Kidney (tissue), 14 donors: ENCODE results near the gene TMEM40. TPM values are rescaled to one million over a fixed set of nuclear protein-coding genes. Genes with fewer than 3 reads are reported as not detected.
A peak's percentile ranks its signal among the peaks of the same experiment; 100 is the strongest.
"Not testable (repeated sequence)": the region's sequence is repeated elsewhere in the genome, so short reads cannot be mapped to it uniquely, and the experiment has no call there.

ENCODE experiments used
- DNase-seq, 5 donors: peaks; one replicate each; pipeline ENCODE4 v3.0.0-alpha.2; 2013 to 2020
- FAIRE-seq: peaks from 2 replicates; lab custom pipeline; 2012; peaks lifted over from hg19 to GRCh38; lab: Jason Lieb, UNC
- H3K27ac ChIP-seq, 2 donors: one replicate each; pipeline ENCODE4 v1.7.0; 2013; ENCODE audit warnings: low read depth in 2 of 2, low read length in 2 of 2, inconsistent platforms in 1 of 2
- H3K27me3 ChIP-seq: one replicate; pipeline ENCODE4 v1.7.1; 2013; ENCODE audit warnings: low read length, inconsistent platforms; ENCODE audit not compliant: control insufficient read depth, insufficient read depth
- H3K36me3 ChIP-seq, 3 donors: one replicate each; pipeline versions ENCODE4 v1.7.0 to v1.7.1; 2013; ENCODE audit warnings: low read length in 3 of 3, control low read depth in 1 of 3, inconsistent platforms in 1 of 3; ENCODE audit not compliant: insufficient read depth in 3 of 3, control insufficient read depth in 2 of 3
- H3K4me1 ChIP-seq, 3 donors: one replicate each; pipeline versions ENCODE4 v1.7.0 to v1.7.1; 2013; ENCODE audit warnings: low read length in 3 of 3, inconsistent platforms in 1 of 3, low read depth in 1 of 3; ENCODE audit not compliant: control insufficient read depth in 2 of 3, insufficient read depth in 2 of 3
- H3K4me3 ChIP-seq, 3 donors: one replicate each; pipeline versions ENCODE4 v1.7.0 to v1.8.1; 2013; ENCODE audit warnings: low read length in 3 of 3, control low read depth in 1 of 3, inconsistent platforms in 1 of 3
- H3K9ac ChIP-seq, 3 donors: one replicate each; pipeline versions ENCODE4 v1.7.0 to v1.7.1; 2013; ENCODE audit warnings: low read length in 3 of 3, control low read depth in 1 of 3, inconsistent platforms in 1 of 3
- H3K9me3 ChIP-seq, 3 donors: one replicate each; pipeline versions ENCODE4 v1.7.0 to v1.7.1; 2013; ENCODE audit warnings: low read length in 3 of 3, control low read depth in 1 of 3, inconsistent platforms in 1 of 3; ENCODE audit not compliant: control insufficient read depth in 2 of 3, insufficient read depth in 1 of 3
- intact Hi-C: fragments of 100-400 bp; cut with DNase I; formaldehyde crosslinking; loops from one replicate; pipeline ENCODE4 v1.11.1; 2022
- polyA plus RNA-seq: library from polyadenylated mRNA; stranded (reverse); fragments of 350-450 nt; fragmentation: Illumina TruSeq; extraction: RNeasy Lipid Tissue Mini Kit (QIAGEN cat#74804); gene quantifications from one replicate; pipeline ENCODE4 v1.2.3, GENCODE V29; 2014; ENCODE audit warnings: low read depth, low replicate concordance; ENCODE audit not compliant: insufficient read depth
- total RNA-seq: library from RNA; stranded (reverse); fragmentation: NEBNext Ultra II Directional; extraction: Animal tissue kit (Norgen Biotek cat#: 25700); gene quantifications from one replicate; pipeline ENCODE4 v1.2.1, GENCODE V29; 2021
- TF ChIP-seq, protein P1 (sequence below): IDR thresholded peaks from 3 replicates; pipeline ENCODE4 v1.5.1; 2012; ENCODE audit warnings: mild to moderate bottlenecking, moderate library complexity, borderline replicate concordance; ENCODE audit not compliant: insufficient read depth; ENCODE audit errors: extremely low read depth
- donor health status: control.
- donor health status: control.
- donor health status: control.
- donor health status: control.
- donor health status: control.
- donor health status: DM: yes; HTN: yes; CAD: no.
- donor health status: Normal renal cell carcinoma (clear cell type).

The TMEM40 gene
- total and polyA plus RNA-seq, 2 donors from 2014 or later, result 0.52 TPM; not detected in 1

DNA sequence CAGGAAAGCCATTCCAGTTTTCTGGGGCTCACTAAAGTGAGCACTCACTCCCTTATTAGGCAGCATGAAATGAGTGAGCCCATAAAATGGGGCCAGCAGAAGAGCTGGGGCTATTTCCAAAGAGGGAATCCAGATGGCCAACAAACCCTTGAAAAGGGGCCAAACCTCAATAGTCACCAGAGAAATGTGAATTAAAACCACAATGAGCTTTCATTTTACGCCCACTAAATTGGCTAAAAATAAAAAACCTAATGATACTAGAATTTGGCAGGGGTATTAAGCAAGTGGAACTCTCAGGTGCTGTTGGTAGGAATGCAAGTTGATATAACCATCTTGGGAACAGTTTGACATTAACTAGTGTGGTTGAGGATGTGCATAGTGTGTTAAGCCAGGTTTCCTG lies 53.1 kb downstream of the TMEM40 start:
- Histone ChIP-seq H3K4me1 (no peaks in the 10 kb centered on the region), H3K27me3 (no peaks in the 10 kb centered on the region), H3K9me3 (no peaks in the 10 kb centered on the region), H3K9ac (no peak overlapping the region), H3K4me3 (no peak overlapping the region), H3K27ac (no peak overlapping the region), H3K36me3 (no peaks in the 10 kb centered on the region)
- FAIRE-seq, result no peak
- DNase-seq, result no peak
- intact Hi-C loops, result no loop called here
- TF ChIP-seq, protein P1, sequence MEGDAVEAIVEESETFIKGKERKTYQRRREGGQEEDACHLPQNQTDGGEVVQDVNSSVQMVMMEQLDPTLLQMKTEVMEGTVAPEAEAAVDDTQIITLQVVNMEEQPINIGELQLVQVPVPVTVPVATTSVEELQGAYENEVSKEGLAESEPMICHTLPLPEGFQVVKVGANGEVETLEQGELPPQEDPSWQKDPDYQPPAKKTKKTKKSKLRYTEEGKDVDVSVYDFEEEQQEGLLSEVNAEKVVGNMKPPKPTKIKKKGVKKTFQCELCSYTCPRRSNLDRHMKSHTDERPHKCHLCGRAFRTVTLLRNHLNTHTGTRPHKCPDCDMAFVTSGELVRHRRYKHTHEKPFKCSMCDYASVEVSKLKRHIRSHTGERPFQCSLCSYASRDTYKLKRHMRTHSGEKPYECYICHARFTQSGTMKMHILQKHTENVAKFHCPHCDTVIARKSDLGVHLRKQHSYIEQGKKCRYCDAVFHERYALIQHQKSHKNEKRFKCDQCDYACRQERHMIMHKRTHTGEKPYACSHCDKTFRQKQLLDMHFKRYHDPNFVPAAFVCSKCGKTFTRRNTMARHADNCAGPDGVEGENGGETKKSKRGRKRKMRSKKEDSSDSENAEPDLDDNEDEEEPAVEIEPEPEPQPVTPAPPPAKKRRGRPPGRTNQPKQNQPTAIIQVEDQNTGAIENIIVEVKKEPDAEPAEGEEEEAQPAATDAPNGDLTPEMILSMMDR, result no peak

DNA sequence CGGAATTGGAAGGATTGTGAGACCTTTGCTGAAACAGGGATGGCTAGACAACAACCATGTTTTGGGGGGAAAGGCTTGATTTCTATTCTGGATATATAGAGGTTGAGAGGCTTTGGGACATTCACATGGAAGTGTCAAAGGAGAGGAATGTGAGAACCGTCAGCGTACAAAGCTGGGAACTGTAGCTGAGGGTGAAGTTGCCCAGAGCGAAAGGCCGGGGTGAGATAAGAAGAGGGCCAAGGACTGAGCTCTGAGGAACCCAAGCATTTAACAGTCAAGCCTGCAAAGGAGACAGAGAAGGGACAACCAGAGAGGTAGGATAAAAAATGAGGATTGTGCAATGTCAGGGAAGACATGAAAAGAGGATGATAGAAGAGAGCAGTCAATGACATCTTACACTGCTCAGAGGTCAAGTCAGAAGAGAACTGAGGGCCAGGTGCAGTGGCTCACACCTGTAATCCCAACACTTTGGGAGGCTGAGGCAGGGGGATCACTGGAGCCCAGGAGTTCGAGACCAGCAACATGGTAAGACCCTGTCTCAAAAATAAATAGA lies 53.6 kb downstream of the TMEM40 start:
- DNase-seq, result no peak
- no peak for FAIRE-seq
- intact Hi-C loops, result no loop called here
- Histone ChIP-seq H3K27me3 (no peaks in the 10 kb centered on the region), H3K4me3 (no peak overlapping the region), H3K9me3 (no peaks in the 10 kb centered on the region), H3K27ac (no peak overlapping the region), H3K36me3 (no peaks in the 10 kb centered on the region), H3K4me1 (no peaks in the 10 kb centered on the region), H3K9ac (no peak overlapping the region)
- TF ChIP-seq, protein P1, result no peak

DNA sequence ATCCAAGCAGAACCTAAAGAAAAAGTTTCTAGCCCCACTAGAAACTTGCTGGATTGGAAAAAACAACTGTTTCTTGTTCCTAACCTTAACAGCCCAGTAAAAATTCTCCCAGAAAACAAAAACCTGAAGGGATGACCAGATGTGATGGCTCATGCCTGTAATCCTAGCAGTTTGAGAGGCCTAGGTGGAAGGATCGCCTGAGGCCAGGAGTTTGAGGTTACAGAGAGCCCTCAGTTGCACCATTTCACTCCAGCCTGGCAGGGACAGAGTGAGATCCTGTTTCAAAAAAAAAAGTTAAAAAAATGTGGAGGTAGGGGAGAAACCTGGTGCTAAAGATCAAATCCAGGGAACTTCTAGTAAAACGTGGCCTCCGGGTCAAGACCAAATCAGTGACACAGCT lies 56.6 kb downstream of the TMEM40 start:
- H3K27ac ChIP-seq, result no peak overlapping the region
- H3K36me3 ChIP-seq, result no peaks in the 10 kb centered on the region
- TF ChIP-seq, protein P1, result no peak
- no peak overlapping the region for H3K4me3 ChIP-seq
- DNase-seq, result peak in 3 of 5 donors; percentile 24 to 47 (median 46)
- H3K4me1 ChIP-seq, result no peaks in the 10 kb centered on the region
- no peaks in the 10 kb centered on the region for H3K27me3 ChIP-seq
- H3K9ac ChIP-seq, result no peak overlapping the region
- intact Hi-C loops, result no loop called here
- no peak for FAIRE-seq
- no peaks in the 10 kb centered on the region for H3K9me3 ChIP-seq

DNA sequence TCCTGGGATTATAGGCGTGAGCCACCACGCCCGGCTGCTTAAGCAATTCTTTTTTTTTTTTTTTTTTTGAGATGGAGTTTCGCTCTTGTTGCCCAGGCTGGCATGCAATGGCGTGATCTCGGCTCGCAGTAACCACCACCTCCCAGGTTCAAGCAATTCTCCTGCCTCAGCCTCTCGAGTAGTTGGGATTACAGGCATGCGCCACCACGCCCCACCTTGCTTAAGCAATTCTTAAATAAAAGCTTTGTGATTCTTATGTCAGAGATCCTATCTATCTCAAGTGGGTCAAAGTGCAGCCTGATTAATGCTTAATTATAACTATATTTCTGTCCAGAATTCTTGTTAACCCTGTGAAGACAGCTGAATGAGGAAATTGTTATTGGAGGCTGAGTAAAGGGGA lies 57.5 kb downstream of the TMEM40 start:
- H3K27ac ChIP-seq, H3K36me3 ChIP-seq, DNase-seq, H3K4me1 ChIP-seq, H3K9me3 ChIP-seq, intact Hi-C loops, H3K9ac ChIP-seq, H3K27me3 ChIP-seq, H3K4me3 ChIP-seq, FAIRE-seq: not testable (repeated sequence)
